Activated CD4-positive, alpha-beta memory T cell treated with anti-CD3 and anti-CD28 coated beads, Interleukin-2, amount 10 ng/mL, durations not matched to agents 7 days and 5 days (primary cell): ENCODE measurements around the gene MYO5B. TPM values are rescaled to one million over a fixed set of nuclear protein-coding genes. Genes with fewer than 3 reads are reported as not detected.
A peak's percentile ranks its signal among the peaks of the same experiment; 100 is the strongest.

Experiments
- CTCF ChIA-PET: fragments of 350-600 bp; sonication (Branson Sonifier 250); formaldehyde crosslinking; loops from one replicate; lab custom pipeline; 2021; ENCODE audit warnings: antibody characterized with exemption, inconsistent platforms; lab: Charles Lee
- POLR2A ChIA-PET: fragments of 350-600 bp; sonication (Branson Sonifier 250); formaldehyde crosslinking; loops from one replicate; lab custom pipeline; 2021; ENCODE audit warnings: antibody characterized with exemption; lab: Charles Lee
- DNase-seq: peaks from one replicate; pipeline ENCODE4 v3.0.0-alpha.2; 2020
- H3K27ac Mint-ChIP-seq: one replicate; pipeline ENCODE4 v1.8.0; 2021; ENCODE audit warnings: mild to moderate bottlenecking, mixed read lengths
- H3K27me3 Mint-ChIP-seq: one replicate; pipeline ENCODE4 v1.8.0; 2021; ENCODE audit warnings: mixed read lengths
- H3K36me3 Mint-ChIP-seq: one replicate; pipeline ENCODE4 v1.8.0; 2021; ENCODE audit warnings: low read depth, mixed read lengths
- H3K4me1 Mint-ChIP-seq: one replicate; pipeline ENCODE4 v1.8.0; 2021; ENCODE audit warnings: mixed read lengths
- H3K4me3 Mint-ChIP-seq: one replicate; pipeline ENCODE4 v1.8.0; 2021; ENCODE audit warnings: mild to moderate bottlenecking, mixed read lengths
- H3K9me3 Mint-ChIP-seq: one replicate; pipeline ENCODE4 v1.8.0; 2021; ENCODE audit warnings: mixed read lengths
- total RNA-seq, 2 experiments: library from RNA; stranded (reverse); gene quantifications; one replicate each; pipeline ENCODE4 v1.2.3, GENCODE V29; 2021

MYO5B gene
- total RNA-seq, 2 experiments from 2014 or later = not detected

DNA sequence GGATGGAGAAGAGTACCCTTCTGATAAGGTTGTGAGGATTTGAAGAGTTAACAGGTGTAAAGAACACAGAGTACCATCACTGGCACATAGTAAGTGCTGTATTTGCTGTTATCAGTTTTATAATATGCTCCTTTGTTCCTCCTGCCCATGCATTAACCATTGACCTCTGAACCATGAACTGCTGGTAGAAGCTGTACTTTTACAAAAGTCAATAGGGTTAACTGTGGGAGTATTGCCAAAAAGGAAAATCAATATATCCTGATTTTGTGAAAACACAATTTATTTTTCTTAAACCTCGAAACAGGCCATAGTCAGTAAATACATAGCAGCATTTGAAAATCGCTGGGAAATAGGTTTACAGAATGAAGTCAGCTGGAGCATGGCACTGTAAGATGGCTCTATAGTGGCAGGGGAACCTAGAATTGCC is 362.7 kb downstream of the MYO5B start:
- H3K4me1 Mint-ChIP-seq = no peaks in the 10 kb centered on the region
- no peak for DNase-seq
- H3K4me3 Mint-ChIP-seq = no peak overlapping the region
- peaks cover 2% of the 10 kb centered on the region for H3K27me3 Mint-ChIP-seq
- ChIA-PET POLR2A (no interaction called here), CTCF (interaction anchor here (1.0 kb wide), 1 partner anchor 26 kb away, joined by 3 read pairs; no protein-coding TSS in a partner anchor)
- no peak overlapping the region for H3K27ac Mint-ChIP-seq
- H3K9me3 Mint-ChIP-seq = peaks cover 15% of the 10 kb centered on the region
- H3K36me3 Mint-ChIP-seq = peaks cover 11% of the 10 kb centered on the region

DNA sequence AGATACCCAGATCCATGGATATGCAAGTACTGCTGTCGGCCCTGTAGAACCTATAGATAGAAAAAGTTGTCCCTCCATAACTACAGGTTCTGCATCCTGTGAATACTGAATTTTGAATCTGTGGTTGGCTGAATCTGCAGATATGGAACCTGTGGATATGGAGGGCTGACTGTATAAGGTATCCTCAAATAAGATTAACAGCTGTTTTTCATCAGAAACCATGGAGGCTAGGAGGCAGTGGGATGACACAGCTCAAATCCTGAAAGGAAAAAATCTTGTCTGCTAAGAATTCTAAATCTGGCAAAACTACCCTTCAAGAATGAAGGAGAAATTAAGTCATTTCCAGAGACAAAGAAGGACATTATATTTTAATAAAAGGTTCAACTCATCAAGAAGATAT is 367.0 kb downstream of the MYO5B start:
- ChIA-PET POLR2A (no interaction called here), CTCF (no interaction called here)
- no peak for DNase-seq
- Mint-ChIP-seq H3K4me3 (no peak overlapping the region), H3K27me3 (peaks cover 2% of the 10 kb centered on the region), H3K27ac (no peak overlapping the region), H3K9me3 (peaks cover 24% of the 10 kb centered on the region), H3K36me3 (peaks cover 35% of the 10 kb centered on the region), H3K4me1 (no peaks in the 10 kb centered on the region)

DNA sequence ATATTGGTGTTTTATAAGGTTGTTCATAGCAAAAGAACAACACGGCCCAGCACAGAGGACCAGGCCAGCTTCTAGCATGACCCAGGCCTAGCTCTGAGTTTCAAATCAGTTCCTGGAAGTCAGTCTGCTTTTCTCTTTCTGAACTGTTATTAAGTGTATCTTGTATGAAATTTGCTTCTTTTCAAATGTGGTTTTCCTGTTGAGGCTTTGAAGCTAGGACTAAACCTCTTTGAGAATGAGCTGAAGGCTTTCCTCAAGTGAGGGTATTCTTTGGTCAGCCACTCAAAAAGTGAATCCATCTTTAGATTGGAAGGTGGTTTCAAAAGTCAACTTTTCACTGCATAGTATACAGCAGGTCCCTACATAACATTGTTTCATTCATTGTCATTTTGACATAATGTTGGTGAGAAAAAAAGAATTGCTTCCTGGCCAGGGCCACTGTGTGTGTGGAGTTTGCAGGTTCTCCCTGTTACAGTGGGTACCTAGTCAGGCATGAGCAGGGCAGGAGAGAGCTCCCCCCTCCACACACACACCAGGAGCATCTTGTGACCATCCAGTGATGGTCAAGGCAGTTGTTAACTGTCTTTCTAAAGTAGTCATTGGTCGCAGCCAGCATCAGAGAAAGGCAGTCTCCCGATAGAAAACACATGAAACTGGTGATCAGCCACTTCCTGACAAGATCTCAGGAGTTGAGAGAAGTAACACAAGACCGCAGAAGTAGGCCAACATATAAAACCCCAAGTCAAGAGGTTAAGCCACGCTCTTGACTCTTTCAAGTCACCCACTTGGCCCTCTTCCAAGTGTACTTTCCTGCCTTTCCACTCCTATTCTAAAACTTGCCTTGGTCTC is 374.9 kb downstream of the MYO5B start:
- Mint-ChIP-seq H3K9me3 (no peaks in the 10 kb centered on the region), H3K4me1 (peaks cover 66% of the 10 kb centered on the region), H3K27me3 (no peaks in the 10 kb centered on the region), H3K36me3 (peaks cover 56% of the 10 kb centered on the region), H3K4me3 (peak overlapping the region; percentile 60), H3K27ac (peak overlapping the region; percentile 93)
- peak; percentile 60 for DNase-seq
- POLR2A ChIA-PET = interaction anchor here (0.9 to 1.6 kb wide), 12 partner anchors 10 to 1889 kb away, joined by 3 to 8 read pairs (median 3); partner anchors contain the start of gene C18orf32
- CTCF ChIA-PET = interaction anchor here (1.2 to 1.8 kb wide), 3 partner anchors 7 to 39 kb away, joined by 4 to 20 read pairs (median 5); partner anchors contain the start of gene ACAA2

DNA sequence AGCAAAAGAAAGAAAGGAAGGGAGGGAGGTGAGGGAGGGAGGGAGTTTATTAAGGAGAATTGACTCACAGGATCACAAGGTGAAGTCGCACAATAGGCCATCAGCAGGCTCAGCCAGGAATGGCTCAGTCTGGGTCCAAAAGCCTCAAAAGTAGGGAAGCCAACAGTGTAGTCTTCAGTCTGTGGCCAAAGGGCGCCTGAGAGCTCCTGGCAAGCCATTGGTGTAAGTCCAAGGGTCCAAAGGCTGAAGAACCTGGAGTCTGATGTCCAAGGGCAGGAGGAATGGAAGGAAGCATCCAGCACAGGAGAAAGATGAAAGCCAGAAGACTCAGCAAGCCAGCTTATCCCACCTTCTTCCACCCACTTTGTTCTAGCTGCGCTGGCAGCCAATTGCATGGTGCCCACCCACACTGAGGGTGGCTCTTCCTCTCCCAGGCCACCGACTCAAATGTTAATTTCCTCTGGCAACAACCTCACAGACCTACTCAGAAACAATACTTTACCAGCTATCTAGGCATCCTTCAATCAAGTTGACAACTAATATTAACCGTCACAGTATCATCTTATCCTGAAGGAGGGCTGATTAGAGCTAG is 375.8 kb downstream of the MYO5B start:
- POLR2A ChIA-PET = interaction anchor here (0.9 to 1.6 kb wide), 10 partner anchors 9 to 1888 kb away, joined by 3 to 8 read pairs (median 4); partner anchors contain the start of gene C18orf32
- CTCF ChIA-PET = interaction anchor here (1.2 to 1.8 kb wide), 2 partner anchors 8 to 40 kb away, joined by 4 to 20 read pairs; no protein-coding TSS in a partner anchor
- H3K4me1 Mint-ChIP-seq = peaks cover 72% of the 10 kb centered on the region
- no peak for DNase-seq
- peaks cover 60% of the 10 kb centered on the region for H3K36me3 Mint-ChIP-seq
- H3K27ac Mint-ChIP-seq = peak overlapping the region; percentile 93
- H3K9me3 Mint-ChIP-seq = no peaks in the 10 kb centered on the region
- H3K4me3 Mint-ChIP-seq = peak overlapping the region; percentile 60
- H3K27me3 Mint-ChIP-seq = no peaks in the 10 kb centered on the region

DNA sequence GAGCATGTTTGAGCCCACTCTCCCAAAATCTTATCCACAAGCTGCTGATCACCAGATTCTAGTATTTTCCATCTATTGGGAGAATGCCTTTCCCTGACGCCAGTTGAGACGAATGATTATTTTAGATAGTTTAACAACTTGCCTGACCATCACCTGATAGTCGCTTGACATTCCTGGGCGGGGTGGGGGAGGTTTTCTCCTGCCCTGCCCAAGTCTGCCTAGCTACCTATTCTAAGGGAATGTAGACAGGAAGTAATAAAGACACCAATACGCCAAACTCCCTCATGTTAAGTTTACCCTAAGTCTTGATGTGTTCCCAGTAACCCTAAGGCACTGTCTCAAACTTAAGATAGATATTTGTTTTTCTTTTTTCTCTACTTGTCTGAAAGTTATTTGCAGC is 377.0 kb downstream of the MYO5B start:
- no peak for DNase-seq
- ChIA-PET POLR2A (no interaction called here), CTCF (no interaction called here)
- H3K4me3 Mint-ChIP-seq = no peak overlapping the region
- peaks cover 57% of the 10 kb centered on the region for H3K36me3 Mint-ChIP-seq
- peaks cover 74% of the 10 kb centered on the region for H3K4me1 Mint-ChIP-seq
- no peaks in the 10 kb centered on the region for H3K9me3 Mint-ChIP-seq
- H3K27ac Mint-ChIP-seq = peak overlapping the region; percentile 15
- H3K27me3 Mint-ChIP-seq = no peaks in the 10 kb centered on the region

DNA sequence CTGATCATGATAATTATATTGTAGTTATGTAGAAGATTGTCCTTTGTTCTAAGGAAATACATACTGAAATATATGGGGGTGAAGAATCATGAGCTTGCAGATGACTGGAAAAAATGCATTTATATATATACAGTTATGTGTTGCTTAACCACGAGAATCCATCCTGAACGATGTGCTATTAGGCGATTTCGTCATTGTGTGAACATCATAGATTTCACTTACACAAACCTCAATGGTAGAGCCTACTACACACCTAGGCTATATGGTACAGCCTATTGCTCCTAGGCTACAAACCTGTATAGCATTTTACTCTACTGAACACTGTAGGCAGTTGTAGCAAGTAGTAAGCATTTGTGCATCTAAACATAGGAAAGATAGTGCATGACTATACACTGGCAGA is 379.0 kb downstream of the MYO5B start:
- CTCF ChIA-PET = no interaction called here
- peaks cover 78% of the 10 kb centered on the region for H3K4me1 Mint-ChIP-seq
- H3K9me3 Mint-ChIP-seq = no peaks in the 10 kb centered on the region
- H3K27me3 Mint-ChIP-seq = no peaks in the 10 kb centered on the region
- peaks cover 60% of the 10 kb centered on the region for H3K36me3 Mint-ChIP-seq
- POLR2A ChIA-PET = no interaction called here
- no peak overlapping the region for H3K4me3 Mint-ChIP-seq
- no peak for DNase-seq
- H3K27ac Mint-ChIP-seq = peak overlapping the region; percentile 10

DNA sequence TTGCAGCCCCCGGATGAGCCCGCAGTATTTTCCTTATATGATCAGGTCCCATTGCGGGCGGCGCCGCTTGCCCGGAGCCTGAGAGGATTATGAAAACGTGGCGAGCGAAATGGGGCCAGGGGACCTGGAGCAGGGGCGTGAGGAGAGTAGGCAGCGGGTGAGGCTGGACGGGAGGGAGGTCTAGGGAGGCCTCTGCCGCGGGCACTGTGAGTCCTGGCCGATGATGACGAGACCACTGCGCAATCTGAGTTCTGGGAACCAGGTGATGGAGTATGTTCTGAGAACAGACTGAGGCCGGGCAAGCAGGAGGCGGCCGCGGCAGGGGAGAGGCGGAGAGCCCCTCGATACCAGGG is 380.8 kb downstream of the MYO5B start:
- H3K27me3 Mint-ChIP-seq = no peaks in the 10 kb centered on the region
- H3K4me1 Mint-ChIP-seq = peaks cover 61% of the 10 kb centered on the region
- peaks cover 64% of the 10 kb centered on the region for H3K36me3 Mint-ChIP-seq
- DNase-seq = peak; percentile 77
- H3K9me3 Mint-ChIP-seq = peaks cover 9% of the 10 kb centered on the region
- POLR2A ChIA-PET = interaction anchor here (0.7 to 2.1 kb wide), 12 partner anchors 8 to 1065 kb away, joined by 3 to 12 read pairs (median 4); partner anchors contain the start of genes C18orf32 and ME2
- peak overlapping the region; percentile 97 for H3K4me3 Mint-ChIP-seq
- H3K27ac Mint-ChIP-seq = peak overlapping the region; percentile 98
- CTCF ChIA-PET = interaction anchor here (0.7 to 1.0 kb wide), 2 partner anchors 22 to 25 kb away, joined by 4 to 5 read pairs; no protein-coding TSS in a partner anchor

DNA sequence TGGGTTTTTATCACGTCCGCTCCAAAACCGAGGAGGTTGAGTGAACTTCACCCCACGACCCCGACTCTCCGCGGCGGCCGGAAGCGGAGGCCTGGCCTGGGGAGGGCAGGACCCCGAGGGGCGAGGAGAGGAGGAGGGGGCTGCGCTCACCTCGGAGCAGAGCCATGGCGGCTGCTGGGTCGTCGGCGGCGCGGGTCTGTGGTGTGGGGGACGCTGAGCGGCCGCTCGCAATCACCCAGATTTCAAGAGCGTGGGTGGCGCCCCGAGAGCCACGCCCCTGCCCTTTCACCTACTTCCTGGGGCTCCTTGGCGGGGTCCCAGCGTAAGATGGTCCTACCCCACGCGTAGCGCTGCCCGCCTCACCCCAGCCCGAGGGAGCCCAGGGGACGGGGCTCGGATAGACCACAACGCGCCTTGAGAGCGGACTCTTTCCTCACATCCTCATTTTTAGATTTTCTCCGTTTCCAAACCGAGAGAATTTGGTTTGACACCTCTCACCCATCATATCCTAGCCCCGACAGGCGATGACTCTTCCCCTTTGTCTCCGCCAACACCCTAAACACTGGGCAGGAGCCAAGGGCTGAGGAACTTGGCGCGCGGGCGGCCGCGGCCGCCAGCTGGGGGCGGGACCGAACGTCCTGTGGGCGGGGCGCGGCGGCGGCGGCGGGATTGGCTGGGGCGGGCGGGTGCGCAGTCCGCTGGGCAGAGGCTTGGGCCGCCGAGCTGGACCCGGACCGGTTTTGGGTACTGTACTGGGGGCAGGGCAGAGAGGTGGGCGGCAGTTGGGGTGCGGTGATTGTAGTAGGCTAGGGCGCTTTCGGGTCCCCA is 381.4 kb downstream of the MYO5B start, which contains the start of gene ACAA2:
TSS of gene ACAA2 (minus strand) at position 215 of the 828 bp plus-strand sequence. CDS start at position 166, 49 bp downstream.
- H3K9me3 Mint-ChIP-seq = peaks cover 13% of the 10 kb centered on the region
- peaks cover 66% of the 10 kb centered on the region for H3K36me3 Mint-ChIP-seq
- peak; percentile 87 for DNase-seq
- peaks cover 56% of the 10 kb centered on the region for H3K4me1 Mint-ChIP-seq
- ChIA-PET CTCF (interaction anchor here (0.7 to 1.2 kb wide), 3 partner anchors 8 to 25 kb away, joined by 4 to 5 read pairs (median 5); no protein-coding TSS in a partner anchor), POLR2A (interaction anchor here (0.7 to 2.1 kb wide), 13 partner anchors 8 to 1065 kb away, joined by 3 to 13 read pairs (median 4); partner anchors contain the start of genes C18orf32 and ME2)
- peak within 1 kb of the TSS; percentile 97 for H3K4me3 Mint-ChIP-seq
- peak within 1 kb of the TSS; percentile 98 for H3K27ac Mint-ChIP-seq
- no peaks in the 10 kb centered on the region for H3K27me3 Mint-ChIP-seq

DNA sequence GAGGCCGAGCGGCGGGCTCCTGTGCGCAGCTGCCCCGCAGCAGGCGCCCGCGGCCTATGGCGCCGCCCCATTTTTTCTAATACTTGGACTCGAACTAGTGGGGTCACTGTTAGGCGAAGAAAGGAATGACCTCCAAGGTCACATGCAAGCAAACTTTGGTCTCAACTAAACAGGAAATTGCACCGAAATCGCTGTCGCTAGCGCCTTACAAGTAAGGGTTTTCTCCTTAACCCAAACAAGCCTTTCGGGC is 382.0 kb downstream of the MYO5B start:
- Mint-ChIP-seq H3K9me3 (peaks cover 13% of the 10 kb centered on the region), H3K4me3 (peak overlapping the region; percentile 97), H3K27me3 (no peaks in the 10 kb centered on the region), H3K4me1 (peaks cover 51% of the 10 kb centered on the region), H3K27ac (peak overlapping the region; percentile 98), H3K36me3 (peaks cover 66% of the 10 kb centered on the region)
- no peak for DNase-seq
- POLR2A ChIA-PET = interaction anchor here (0.6 to 2.1 kb wide), 6 partner anchors 9 to 977 kb away, joined by 3 to 13 read pairs (median 6); partner anchors contain the start of gene C18orf32
- CTCF ChIA-PET = interaction anchor here (1.2 kb wide), 1 partner anchor 8 kb away, joined by 5 read pairs; no protein-coding TSS in a partner anchor

DNA sequence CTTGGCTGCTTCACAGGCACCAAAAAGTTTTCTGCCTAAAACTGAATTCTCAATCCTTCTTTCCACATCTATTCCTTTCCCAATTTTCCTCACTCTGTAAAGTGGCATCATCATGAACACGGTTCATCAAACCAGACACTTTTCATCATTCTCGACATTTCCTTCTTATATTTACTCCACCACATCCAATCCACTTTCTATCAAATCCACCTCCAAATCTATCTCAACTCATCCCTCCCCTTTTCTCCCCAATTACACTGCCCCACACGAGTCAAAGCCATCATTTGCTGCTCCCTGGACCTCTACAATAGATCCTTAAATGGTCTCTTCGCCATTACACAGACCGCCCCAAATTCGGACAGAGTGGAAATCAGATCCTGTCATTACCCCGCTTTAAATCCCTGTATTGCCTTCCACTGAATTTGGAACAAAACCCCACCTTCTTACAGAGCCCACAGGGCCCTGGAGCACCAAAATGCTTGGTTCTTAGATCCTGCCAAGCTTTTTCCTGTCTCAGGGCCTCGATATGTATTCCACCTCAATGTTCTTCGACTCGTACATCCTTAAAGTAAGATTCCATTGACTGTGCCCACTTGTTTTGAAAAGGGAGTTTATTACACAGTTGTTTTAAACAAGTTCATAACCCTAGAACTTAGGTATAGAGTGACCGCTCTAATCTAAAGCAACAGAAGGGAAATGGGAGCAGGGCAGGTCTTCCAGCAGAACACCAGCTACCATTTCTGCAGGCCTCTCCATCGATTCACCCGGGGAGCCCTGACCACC is 382.5 kb downstream of the MYO5B start:
- Mint-ChIP-seq H3K36me3 (peaks cover 65% of the 10 kb centered on the region), H3K4me1 (peaks cover 46% of the 10 kb centered on the region), H3K9me3 (peaks cover 13% of the 10 kb centered on the region), H3K4me3 (peak overlapping the region; percentile 97), H3K27me3 (no peaks in the 10 kb centered on the region), H3K27ac (peak overlapping the region; percentile 98)
- CTCF ChIA-PET = interaction anchor here (1.2 to 1.6 kb wide), 3 partner anchors 9 to 46 kb away, joined by 3 to 5 read pairs (median 5); no protein-coding TSS in a partner anchor
- POLR2A ChIA-PET = interaction anchor here (0.6 to 2.1 kb wide), 7 partner anchors 9 to 976 kb away, joined by 3 to 13 read pairs (median 5); partner anchors contain the start of gene C18orf32
- no peak for DNase-seq

DNA sequence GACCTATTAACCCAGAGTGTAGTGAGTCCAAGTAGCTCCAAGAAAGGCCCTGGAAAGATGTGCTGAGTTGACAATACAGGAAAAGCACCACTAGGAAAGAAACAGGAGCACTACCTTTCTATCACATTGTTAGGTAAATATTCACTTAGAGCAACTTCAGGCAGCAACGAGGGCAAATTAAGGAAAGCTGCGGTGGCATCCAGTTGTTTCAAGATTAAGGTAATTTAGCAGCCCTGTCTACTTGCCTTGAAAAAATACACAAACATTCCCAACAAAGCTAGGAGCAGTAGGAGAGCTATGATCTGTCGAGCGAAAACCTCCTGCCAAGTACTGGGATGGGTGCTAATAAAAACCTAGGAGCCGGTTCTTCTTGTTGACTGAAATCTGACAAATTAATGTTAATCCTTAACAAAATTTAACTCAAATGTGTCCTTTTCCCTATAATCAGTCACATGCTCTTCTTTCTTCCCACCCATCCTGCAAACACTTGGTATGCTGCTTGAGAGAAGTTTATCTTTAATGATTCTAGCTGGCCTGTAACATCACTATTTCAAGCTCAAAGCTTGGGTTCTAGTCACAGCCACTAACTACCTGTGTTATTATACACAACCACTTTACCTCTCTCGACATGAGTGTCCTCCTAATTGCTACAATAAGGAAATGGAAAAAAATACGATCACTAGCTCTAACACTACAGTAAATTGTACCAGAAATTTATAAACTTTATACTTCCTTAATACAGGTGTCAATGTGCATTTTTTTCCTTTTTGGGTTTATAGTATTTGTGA is 383.6 kb downstream of the MYO5B start:
- ChIA-PET CTCF (interaction anchor here (0.8 to 1.6 kb wide), 3 partner anchors 8 to 47 kb away, joined by 3 to 5 read pairs (median 4); no protein-coding TSS in a partner anchor), POLR2A (interaction anchor here (0.9 to 2.1 kb wide), 8 partner anchors 8 to 324 kb away, joined by 3 to 13 read pairs (median 4); partner anchors contain the start of gene C18orf32)
- DNase-seq = no peak
- Mint-ChIP-seq H3K9me3 (peaks cover 13% of the 10 kb centered on the region), H3K36me3 (peaks cover 64% of the 10 kb centered on the region), H3K4me3 (peak overlapping the region; percentile 6), H3K27ac (no peak overlapping the region), H3K27me3 (no peaks in the 10 kb centered on the region), H3K4me1 (peaks cover 38% of the 10 kb centered on the region)
